IMR-90 (cell line): ENCODE data around the gene RCAN2. TPM values are rescaled to one million over a fixed set of nuclear protein-coding genes. Genes with fewer than 3 reads are reported as not detected.

ENCODE experiments used
- ATAC-seq: fragments of 200-7000 bp; cut with Tn5 transposase; 2 replicates; pipeline ENCODE4 v1.9.1; 2020; ENCODE audit warnings: low read depth, mild to moderate bottlenecking, moderate library complexity
- BruUV-seq: library from RNA; stranded (reverse); fragments of 400-500 nt; replicated peaks from 2 replicates; lab custom pipeline; 2021; lab: Mats Ljungman, UMichigan
- CTCF ChIA-PET: fragments of 300-600 bp; formaldehyde crosslinking; extraction: SDS; loops from one replicate; lab custom pipeline; 2021; ENCODE audit warnings: antibody characterized with exemption; lab: Yijun Ruan, JAX
- POLR2A ChIA-PET: fragments of 300-600 bp; sonication (Branson Sonifier 250); formaldehyde crosslinking; loops from one replicate; lab custom pipeline; 2022; ENCODE audit warnings: antibody characterized with exemption; ENCODE audit not compliant: unreplicated experiment; lab: Charles Lee
- DNase-seq: peaks from one replicate; pipeline ENCODE4 v3.0.0; 2013
- H2AFZ ChIP-seq: replicated peaks from 2 replicates; pipeline ENCODE3; 2013; ENCODE audit warnings: low read length, mild to moderate bottlenecking; ENCODE audit not compliant: poor library complexity
- H2AK5ac ChIP-seq: 2 replicates; pipeline ENCODE4 v1.6.1; 2013; ENCODE audit warnings: low read depth, low read length, inconsistent platforms
- H2AK9ac ChIP-seq: replicated peaks from 2 replicates; pipeline ENCODE3; 2013; ENCODE audit warnings: mild to moderate bottlenecking, low read depth, low read length, moderate library complexity; ENCODE audit not compliant: poor library complexity
- H2BK120ac ChIP-seq: 2 replicates; pipeline ENCODE4 v1.6.1; 2013; ENCODE audit warnings: low read depth, low read length, inconsistent platforms
- H2BK15ac ChIP-seq: 3 replicates; pipeline ENCODE4 v1.6.1; 2013; ENCODE audit warnings: low read depth, low read length, inconsistent platforms
- H2BK20ac ChIP-seq: 2 replicates; pipeline ENCODE4 v1.6.1; 2013; ENCODE audit warnings: low read depth, mild to moderate bottlenecking, inconsistent platforms, low read length, moderate library complexity
- H2BK5ac ChIP-seq: 2 replicates; pipeline ENCODE4 v1.6.1; 2013; ENCODE audit warnings: mild to moderate bottlenecking, low read depth, low read length, inconsistent platforms; ENCODE audit not compliant: poor library complexity, severe bottlenecking
- H3K14ac ChIP-seq: replicated peaks from 2 replicates; pipeline ENCODE4 v1.6.1; 2013; ENCODE audit warnings: low read depth, low read length, inconsistent platforms
- H3K18ac ChIP-seq: 2 replicates; pipeline ENCODE4 v1.6.1; 2013; ENCODE audit warnings: low read depth, low read length, control low read depth
- H3K23ac ChIP-seq: 2 replicates; pipeline ENCODE4 v1.6.1; 2013; ENCODE audit warnings: low read depth, low read length, inconsistent platforms
- H3K27ac ChIP-seq: 2 replicates; pipeline ENCODE4 v1.5.1; 2013; ENCODE audit warnings: mild to moderate bottlenecking, control low read depth, low read length; ENCODE audit not compliant: insufficient read depth
- H3K27me3 ChIP-seq: 2 replicates; pipeline ENCODE4 v1.6.1; 2013; ENCODE audit warnings: low read length; ENCODE audit not compliant: control insufficient read depth, insufficient read depth
- H3K36me3 ChIP-seq: 2 replicates; pipeline ENCODE4 v1.6.1; 2013; ENCODE audit warnings: low read length, mixed read lengths; ENCODE audit not compliant: control insufficient read depth, insufficient read depth
- H3K4ac ChIP-seq: 2 replicates; pipeline ENCODE4 v1.6.1; 2013; ENCODE audit warnings: low read depth, low read length, inconsistent platforms
- H3K4me1 ChIP-seq: 2 replicates; pipeline ENCODE4 v1.6.1; 2013; ENCODE audit warnings: low read length, mixed read lengths; ENCODE audit not compliant: control insufficient read depth, insufficient read depth
- H3K4me2 ChIP-seq: 2 replicates; pipeline ENCODE4 v1.6.1; 2013; ENCODE audit warnings: low read depth, mild to moderate bottlenecking, control low read depth, low read length, moderate library complexity
- H3K4me3 ChIP-seq: 2 replicates; pipeline ENCODE4 v1.5.1; 2013; ENCODE audit warnings: low read depth, mild to moderate bottlenecking, control low read depth, low read length, moderate library complexity; ENCODE audit not compliant: insufficient read depth
- H3K56ac ChIP-seq: 2 replicates; pipeline ENCODE4 v1.6.1; 2013; ENCODE audit warnings: low read length, inconsistent platforms; ENCODE audit not compliant: insufficient read depth; ENCODE audit errors: extremely low read depth
- H3K79me1 ChIP-seq, 2 experiments: 2 replicates each; pipeline ENCODE4 v1.6.1; 2013; ENCODE audit warnings: low read length in 2 of 2, inconsistent platforms in 1 of 2, low read depth in 1 of 2
- H3K9ac ChIP-seq: 2 replicates; pipeline ENCODE4 v1.6.1; 2013; ENCODE audit warnings: low read depth, low read length, control low read depth
- H3K9me1 ChIP-seq: 2 replicates; pipeline ENCODE4 v1.6.1; 2013; ENCODE audit warnings: low read length, inconsistent platforms; ENCODE audit not compliant: insufficient read depth
- H3K9me3 ChIP-seq: 2 replicates; pipeline ENCODE4 v1.6.1; 2013; ENCODE audit warnings: low read length; ENCODE audit not compliant: control insufficient read depth, insufficient read depth
- H4K20me1 ChIP-seq: 2 replicates; pipeline ENCODE4 v1.6.1; 2013; ENCODE audit warnings: low read length, inconsistent platforms; ENCODE audit not compliant: insufficient read depth
- H4K5ac ChIP-seq: 2 replicates; pipeline ENCODE4 v1.6.1; 2013; ENCODE audit warnings: mild to moderate bottlenecking, low read depth, low read length, control low read depth
- H4K8ac ChIP-seq, 2 experiments: 2 replicates each; pipeline ENCODE4 v1.6.1; 2013; ENCODE audit warnings: low read depth in 2 of 2, low read length in 2 of 2, control low read depth in 1 of 2, inconsistent platforms in 1 of 2
- H4K91ac ChIP-seq: 2 replicates; pipeline ENCODE4 v1.6.1; 2013; ENCODE audit warnings: low read depth, low read length, inconsistent platforms; ENCODE audit not compliant: insufficient read depth
- BHLHE40 ChIP-seq: fragments of 150-350 bp; IDR thresholded peaks from 2 replicates; pipeline ENCODE4 v1.6.1; 2016; ENCODE audit warnings: mild to moderate bottlenecking, low read depth, low read length
- CEBPB ChIP-seq: IDR thresholded peaks from 2 replicates; pipeline ENCODE4 v1.6.1; 2012; ENCODE audit warnings: low read depth, low read length, improper control_type of control experiment
- CHD1 ChIP-seq: IDR thresholded peaks from 2 replicates; pipeline ENCODE4 v1.6.1; 2012; ENCODE audit warnings: low read depth, low read length, improper control_type of control experiment
- ELK1 ChIP-seq: fragments of 150-350 bp; IDR thresholded peaks from 2 replicates; pipeline ENCODE4 v1.6.1; 2016; ENCODE audit warnings: low read depth, mild to moderate bottlenecking, low read length, moderate library complexity, borderline replicate concordance
- FOS ChIP-seq: fragments of 150-350 bp; IDR thresholded peaks from 2 replicates; pipeline ENCODE4 v1.6.1; 2016; ENCODE audit warnings: low read depth, low read length
- MAFK ChIP-seq: IDR thresholded peaks from 2 replicates; pipeline ENCODE4 v1.6.1; 2012; ENCODE audit warnings: low read depth, low read length, improper control_type of control experiment
- MAZ ChIP-seq: IDR thresholded peaks from 2 replicates; pipeline ENCODE4 v1.6.1; 2012; ENCODE audit warnings: low read depth, mild to moderate bottlenecking, low read length, improper control_type of control experiment, moderate library complexity, borderline replicate concordance
- MXI1 ChIP-seq: IDR thresholded peaks from 2 replicates; pipeline ENCODE4 v1.6.1; 2012; ENCODE audit warnings: low read depth, mild to moderate bottlenecking, low read length, moderate library complexity, borderline replicate concordance
- NFE2L2 ChIP-seq: fragments of 150-350 bp; IDR thresholded peaks from 2 replicates; pipeline ENCODE4 v1.6.1; 2016; ENCODE audit warnings: low read depth, mild to moderate bottlenecking, low read length
- RAD21 ChIP-seq: IDR thresholded peaks from 2 replicates; pipeline ENCODE4 v1.6.1; 2012; ENCODE audit warnings: low read length, improper control_type of control experiment
- RCOR1 ChIP-seq: IDR thresholded peaks from 2 replicates; pipeline ENCODE4 v1.6.1; 2012; ENCODE audit warnings: mild to moderate bottlenecking, low read length, improper control_type of control experiment; ENCODE audit not compliant: insufficient replicate concordance
- RFX5 ChIP-seq: IDR thresholded peaks from 2 replicates; pipeline ENCODE4 v1.8.0; 2012; ENCODE audit warnings: low read depth, mild to moderate bottlenecking, low read length, moderate library complexity
- SMC3 ChIP-seq: fragments of 150-350 bp; IDR thresholded peaks from 2 replicates; pipeline ENCODE4 v1.6.1; 2016; ENCODE audit warnings: low read depth, mild to moderate bottlenecking, antibody characterized with exemption, low read length, moderate library complexity
- WGBS, 2 experiments: methylation state at CpG; one replicate each; pipeline versions ENCODE4 v1.1.5 to v1.1.7; 2013; ENCODE audit warnings: missing lambda C conversion rate in 2 of 2; ENCODE audit not compliant: insufficient read length in 1 of 2; ENCODE audit errors: extremely low coverage in 2 of 2; 5-methylcytosine and 5-hydroxymethylcytosine counted together
- dilution Hi-C: fragments of 300-500 bp; cut with HindIII; formaldehyde crosslinking; loops from one replicate; pipeline ENCODE4 v1.14.3; 2018; ENCODE audit warnings: low sequenced_read_pairs; ENCODE audit not compliant: unreplicated experiment
- in situ Hi-C: fragments of 300-500 bp; cut with MboI; formaldehyde crosslinking; loops from 3 replicates; pipeline ENCODE4 v1.14.3; 2019; ENCODE audit warnings: low sequenced_read_pairs, inconsistent platforms, mixed read lengths
- intact Hi-C: fragments of 100-400 bp; cut with micrococcal nuclease; formaldehyde crosslinking; loops from 2 replicates; pipeline ENCODE4 v1.10.0; 2022
- polyA plus RNA-seq, 3 experiments: library from polyadenylated mRNA; depleted of rRNA; stranded (reverse); fragments of >200 nt; gene quantifications; 2 replicates each; pipeline ENCODE4 v1.2.3, GENCODE V29; 2012; ENCODE audit warnings: low replicate concordance in 1 of 3
- total RNA-seq: library from RNA; depleted of rRNA; stranded (reverse); fragments of >200 nt; gene quantifications from 2 replicates; pipeline ENCODE4 v1.2.3, GENCODE V29; 2012

Gene RCAN2
- total and polyA plus RNA-seq, 2 of the 4 experiments (the other 2 are of a cell fraction) = 1.3 to 1.8 TPM

- H3K4ac ChIP-seq = no peak overlapping the region
- DNase-seq (no peak), ATAC-seq (no peak)
- H4K20me1 ChIP-seq = no peaks in the 10 kb centered on the region
- H3K9ac ChIP-seq = no peak overlapping the region
- no peaks in the 10 kb centered on the region for H3K27me3 ChIP-seq
- in situ Hi-C loops (no loop called here), intact Hi-C loops (no loop called here), dilution Hi-C loops (no loop called here)
- no CpG with 5 or more reads among the region's 1 CpG for WGBS, 2 experiments
- H4K8ac ChIP-seq = no peak overlapping the region
- H2AK9ac ChIP-seq = no peak overlapping the region
- no peak overlapping the region for H2BK15ac ChIP-seq
- no peak overlapping the region for H3K23ac ChIP-seq
- TF ChIP-seq RAD21 = no peak
- TF ChIP-seq MXI1 = no peak
- no peak for TF ChIP-seq NFE2L2
- no peak for TF ChIP-seq FOS
- no peak for TF ChIP-seq CEBPB
- TF ChIP-seq MAZ = no peak
- TF ChIP-seq RFX5 = no peak
- TF ChIP-seq SMC3 = no peak
- TF ChIP-seq MAFK = no peak
- no peak for TF ChIP-seq CHD1
- no peak for TF ChIP-seq BHLHE40
- TF ChIP-seq ELK1 = no peak
- TF ChIP-seq RCOR1 = no peak
- no peak overlapping the region for H2AFZ ChIP-seq
- no peak overlapping the region for H3K18ac ChIP-seq
- no peak overlapping the region for H3K56ac ChIP-seq
- H2BK120ac ChIP-seq = no peak overlapping the region
- BruUV-seq = no TSS peak
- no peaks in the 10 kb centered on the region for H3K4me1 ChIP-seq
- H3K9me1 ChIP-seq = no peaks in the 10 kb centered on the region
- H2BK20ac ChIP-seq = no peak overlapping the region
- H4K91ac ChIP-seq = no peak overlapping the region
- no peaks in the 10 kb centered on the region for H3K9me3 ChIP-seq
- no peak overlapping the region for H3K27ac ChIP-seq
- ChIA-PET CTCF (no interaction called here), POLR2A (no interaction called here)
- H3K36me3 ChIP-seq = no peaks in the 10 kb centered on the region
- no peak overlapping the region for H4K5ac ChIP-seq
- no peak overlapping the region for H2AK5ac ChIP-seq
- no peak overlapping the region for H3K4me2 ChIP-seq
- no peak overlapping the region for H3K14ac ChIP-seq
- no peaks in the 10 kb centered on the region for H3K79me1 ChIP-seq
- no peak overlapping the region for H3K4me3 ChIP-seq
- H2BK5ac ChIP-seq = no peak overlapping the region
Measured at GRCh38 chr6:46186583-46186982, 304.7 kb downstream of the RCAN2 start.
